H1 (cell line): ENCODE measurements around the gene CACNA1A. TPM values are rescaled to one million over a fixed set of nuclear protein-coding genes. Genes with fewer than 3 reads are reported as not detected.

Experiments used
- CTCF ChIA-PET: fragments of 300-600 bp; sonication (Branson Sonifier 250); formaldehyde crosslinking; loops from one replicate; lab custom pipeline; 2021; ENCODE audit not compliant: partially characterized antibody; lab: Charles Lee
- POLR2A ChIA-PET: fragments of 300-600 bp; sonication (Branson Sonifier 250); formaldehyde crosslinking; loops from one replicate; lab custom pipeline; 2021; ENCODE audit warnings: inconsistent platforms; ENCODE audit not compliant: partially characterized antibody; lab: Charles Lee
- DNase-seq, 2 experiments: peaks; one replicate each; pipeline versions ENCODE4 v3.0.0 to v3.0.0-alpha.2; 2010 to 2022; ENCODE audit warnings: low spot score in 2 of 2, low read depth in 1 of 2, mixed read lengths in 1 of 2
- FAIRE-seq: peaks from 2 replicates; lab custom pipeline; 2011; peaks lifted over from hg19 to GRCh38; lab: Jason Lieb, UNC
- H2AFZ ChIP-seq: 2 replicates; pipeline ENCODE4 v1.8.1; 2012; ENCODE audit warnings: low read length, inconsistent platforms
- H2AK5ac ChIP-seq: 2 replicates; pipeline ENCODE4 v1.6.1; 2013; ENCODE audit warnings: low read depth, low read length
- H2BK120ac ChIP-seq: replicated peaks from 2 replicates; pipeline ENCODE3; 2013; ENCODE audit warnings: low read depth, low read length, inconsistent platforms
- H2BK12ac ChIP-seq: 2 replicates; pipeline ENCODE4 v1.6.1; 2013; ENCODE audit warnings: low read depth, low read length
- H2BK15ac ChIP-seq: 2 replicates; pipeline ENCODE4 v1.6.1; 2013; ENCODE audit warnings: low read length
- H2BK20ac ChIP-seq: 2 replicates; pipeline ENCODE4 v1.6.1; 2013; ENCODE audit warnings: low read length
- H2BK5ac ChIP-seq: 2 replicates; pipeline ENCODE4 v1.6.1; 2013; ENCODE audit warnings: low read depth, low read length
- H3K14ac ChIP-seq: 2 replicates; pipeline ENCODE4 v1.6.1; 2013; ENCODE audit warnings: inconsistent platforms; ENCODE audit not compliant: insufficient read length
- H3K18ac ChIP-seq: 2 replicates; pipeline ENCODE4 v1.6.1; 2013; ENCODE audit warnings: low read length; ENCODE audit errors: extremely low read depth
- H3K23ac ChIP-seq: 2 replicates; pipeline ENCODE4 v1.6.1; 2013; ENCODE audit warnings: inconsistent platforms; ENCODE audit not compliant: insufficient read length
- H3K23me2 ChIP-seq: 2 replicates; pipeline ENCODE4 v1.6.1; 2013; ENCODE audit warnings: low read depth, low read length
- H3K27ac ChIP-seq: 2 replicates; pipeline ENCODE4 v1.6.1; 2011; ENCODE audit warnings: low read depth, low read length, inconsistent platforms
- H3K27me3 ChIP-seq, 4 experiments: replicated peaks in 1 of 4; 1 replicate in 1 of 4; 2 replicates in 3 of 4; pipeline versions ENCODE4 v1.6.1 to v1.8.1; 2011 to 2013; ENCODE audit warnings: low read length in 3 of 4, mild to moderate bottlenecking in 3 of 4, inconsistent platforms in 2 of 4, mixed read lengths in 2 of 4, moderate library complexity in 1 of 4; ENCODE audit not compliant: control insufficient read depth in 3 of 4, insufficient read depth in 3 of 4; ENCODE audit errors: extremely low read depth in 1 of 4
- H3K36me3 ChIP-seq, 4 experiments: 2 replicates each; pipeline versions ENCODE4 v1.6.1 to v1.8.1; 2011 to 2013; ENCODE audit warnings: mild to moderate bottlenecking in 4 of 4, low read length in 3 of 4, moderate library complexity in 2 of 4, control low read depth in 1 of 4, inconsistent platforms in 1 of 4; ENCODE audit not compliant: insufficient read depth in 4 of 4, control insufficient read depth in 2 of 4
- H3K4ac ChIP-seq: replicated peaks from 2 replicates; pipeline ENCODE3; 2013; ENCODE audit warnings: low read length, low read depth, mixed read lengths, inconsistent platforms; ENCODE audit not compliant: insufficient read length
- H3K4me1 ChIP-seq, 4 experiments: replicated peaks in 1 of 4; 1 replicate in 1 of 4; 2 replicates in 3 of 4; pipeline versions ENCODE4 v1.6.1 to v1.8.1; 2011 to 2013; ENCODE audit warnings: low read length in 3 of 4, inconsistent platforms in 2 of 4, mixed read lengths in 1 of 4; ENCODE audit not compliant: insufficient read depth in 4 of 4, control insufficient read depth in 3 of 4
- H3K4me2 ChIP-seq, 2 experiments: 2 replicates each; pipeline versions ENCODE4 v1.6.1 to v1.8.1; 2011 to 2013; ENCODE audit warnings: low read depth in 2 of 2, low read length in 2 of 2, control low read depth in 1 of 2, inconsistent platforms in 1 of 2, mild to moderate bottlenecking in 1 of 2; ENCODE audit not compliant: insufficient read depth in 1 of 2
- H3K4me3 ChIP-seq, 4 experiments: fragments of 200-600, 300-600 bp in 1 of 4; sonication (generic), shearing (Covaris generic), sonication (Bioruptor Twin) in 1 of 4; 2 replicates each; pipeline versions ENCODE4 v1.5.1 to v1.8.1; 2011 to 2016; ENCODE audit warnings: low read length in 4 of 4, low read depth in 3 of 4, control low read depth in 2 of 4, inconsistent platforms in 2 of 4, mild to moderate bottlenecking in 2 of 4, mixed read lengths in 1 of 4, moderate library complexity in 1 of 4; ENCODE audit not compliant: insufficient read depth in 2 of 4; ENCODE audit errors: extremely low read depth in 1 of 4
- H3K56ac ChIP-seq: replicated peaks from 2 replicates; pipeline ENCODE3; 2013; ENCODE audit warnings: low read depth, mild to moderate bottlenecking, mixed read lengths, low read length, inconsistent platforms; ENCODE audit not compliant: insufficient read length
- H3K79me1 ChIP-seq: 2 replicates; pipeline ENCODE4 v1.6.1; 2013; ENCODE audit warnings: low read depth, low read length, control low read depth
- H3K79me2 ChIP-seq, 2 experiments: 2 replicates each; pipeline versions ENCODE4 v1.6.1 to v1.8.1; 2012 to 2013; ENCODE audit warnings: low read length in 2 of 2, mild to moderate bottlenecking in 2 of 2, inconsistent platforms in 1 of 2; ENCODE audit not compliant: insufficient read depth in 2 of 2, control insufficient read depth in 1 of 2
- H3K9ac ChIP-seq, 4 experiments: replicated peaks in 1 of 4; 1 replicate in 1 of 4; 2 replicates in 3 of 4; pipeline versions ENCODE4 v1.6.1 to v1.8.1; 2011 to 2013; ENCODE audit warnings: low read depth in 3 of 4, low read length in 3 of 4, control low read depth in 2 of 4, mild to moderate bottlenecking in 2 of 4, moderate library complexity in 2 of 4, inconsistent platforms in 1 of 4; ENCODE audit errors: extremely low read depth in 1 of 4
- H3K9me3 ChIP-seq, 2 experiments: 2 replicates each; pipeline versions ENCODE4 v1.6.1 to v1.8.1; 2012 to 2013; ENCODE audit warnings: mild to moderate bottlenecking in 2 of 2, moderate library complexity in 2 of 2, control low read depth in 1 of 2, inconsistent platforms in 1 of 2, low read depth in 1 of 2, low read length in 1 of 2, mixed read lengths in 1 of 2; ENCODE audit not compliant: insufficient read depth in 2 of 2
- H4K20me1 ChIP-seq, 2 experiments: replicated peaks in 1 of 2; 2 replicates each; pipeline versions ENCODE3 to v1.8.1; 2011 to 2013; ENCODE audit warnings: inconsistent platforms in 2 of 2, low read length in 2 of 2, mild to moderate bottlenecking in 1 of 2; ENCODE audit not compliant: insufficient read depth in 2 of 2, control insufficient read depth in 1 of 2
- H4K5ac ChIP-seq: 2 replicates; pipeline ENCODE4 v1.6.1; 2013; ENCODE audit warnings: low read length, low read depth, mixed read lengths, inconsistent platforms; ENCODE audit not compliant: insufficient read length
- H4K8ac ChIP-seq: 2 replicates; pipeline ENCODE4 v1.8.0; 2013; ENCODE audit warnings: mild to moderate bottlenecking, moderate library complexity, low read length, inconsistent platforms; ENCODE audit not compliant: insufficient read depth; ENCODE audit errors: extremely low read depth
- H4K91ac ChIP-seq: replicated peaks from 2 replicates; pipeline ENCODE3; 2013; ENCODE audit warnings: low read length, mixed read lengths, inconsistent platforms; ENCODE audit not compliant: insufficient read length
- BACH1 ChIP-seq: IDR thresholded peaks from 2 replicates; pipeline ENCODE4 v1.6.1; 2012; ENCODE audit warnings: low read length, improper control_type of control experiment
- CEBPB ChIP-seq: IDR thresholded peaks from 2 replicates; pipeline ENCODE4 v1.6.1; 2012; ENCODE audit warnings: low read depth, low read length
- GABPA ChIP-seq: IDR thresholded peaks from 2 replicates; pipeline ENCODE4 v1.6.1; 2011; ENCODE audit warnings: mild to moderate bottlenecking, low read length, moderate library complexity, borderline replicate concordance; ENCODE audit not compliant: insufficient read depth
- MAFK ChIP-seq: IDR thresholded peaks from 2 replicates; pipeline ENCODE4 v1.6.1; 2012; ENCODE audit warnings: low read depth, mild to moderate bottlenecking, improper control_type of control experiment, low read length
- SIN3A ChIP-seq, 2 experiments: IDR thresholded peaks in 1 of 2; conservative IDR thresholded peaks in 1 of 2; 2 replicates each; pipeline ENCODE4 v1.6.1; 2011 to 2012; ENCODE audit warnings: low read length in 2 of 2, improper control_type of control experiment in 1 of 2, low read depth in 1 of 2, mild to moderate bottlenecking in 1 of 2
- SIX5 ChIP-seq: IDR thresholded peaks from 2 replicates; pipeline ENCODE4 v1.6.1; 2011; ENCODE audit warnings: mild to moderate bottlenecking, low read depth, low read length
- polyA plus RNA-seq, 7 experiments: library from polyadenylated mRNA; depleted of rRNA in 3 of 7; stranded (reverse) in 5 of 7; unstranded in 2 of 7; fragments of >200 nt in 5 of 7; fragments of 200-250 nt in 2 of 7; gene quantifications; 1 replicate in 5 of 7; 2 replicates in 1 of 7; 4 replicates in 1 of 7; pipeline versions ENCODE4 v1.2.1 to v1.2.3, GENCODE V29; 2011 to 2013; ENCODE audit warnings: missing spikeins in 2 of 7, mixed read lengths in 2 of 7
- total RNA-seq: library from RNA; stranded (reverse); fragmentation: NEBNext Ultra II Directional; extraction: Animal tissue kit (Norgen Biotek cat#: 25700); gene quantifications from 2 replicates; pipeline ENCODE4 v1.2.1, GENCODE V29; 2021
- TF ChIP-seq, protein P1 (sequence below): IDR thresholded peaks from 2 replicates; pipeline ENCODE4 v1.6.1; 2011; ENCODE audit warnings: low read length, improper control_type of control experiment

The CACNA1A gene
- total and polyA plus RNA-seq, 2 of the 8 experiments (the other 6 are each of a cell fraction or from before 2014, with no cell fraction given) = 10.7 to 25.3 TPM

DNA sequence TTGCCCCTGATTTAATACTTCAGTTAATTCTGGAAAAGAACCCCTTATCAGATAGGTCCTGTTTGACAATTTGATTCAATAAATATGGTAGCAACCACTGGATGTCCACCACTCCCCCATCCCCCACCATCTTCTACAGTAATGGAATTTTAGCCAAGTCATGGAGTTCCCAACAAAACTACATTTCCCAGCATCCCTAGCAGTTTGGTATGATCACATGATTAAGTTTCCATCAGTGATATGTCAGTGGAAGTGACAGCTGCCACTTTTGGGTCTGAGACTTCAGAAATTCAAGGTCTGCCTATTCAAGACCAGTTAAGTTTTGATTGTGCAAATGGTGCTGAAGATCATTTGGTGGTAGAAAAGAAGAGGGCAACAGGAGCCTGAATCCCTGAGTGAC, 85.5 kb downstream of the CACNA1A start:
- Histone ChIP-seq H3K18ac (no peak overlapping the region), H3K56ac (no peak overlapping the region), H3K4me2 (no peak overlapping the region), H4K20me1 (peaks cover 0 to 3% of the 10 kb centered on the region in 2 experiments), H3K14ac (no peak overlapping the region), H2BK120ac (no peak overlapping the region), H2BK12ac (no peak overlapping the region), H2AFZ (no peak overlapping the region), H3K79me2 (no peaks in the 10 kb centered on the region), H3K4ac (no peak overlapping the region), H3K27me3 (no peaks in the 10 kb centered on the region), H2BK5ac (no peak overlapping the region; the same call in 1 of the 2 replicates), H4K91ac (no peak overlapping the region), H3K79me1 (no peaks in the 10 kb centered on the region; the same call in 1 of the 2 replicates), H2BK20ac (no peak overlapping the region), H3K9me3 (peaks cover 12 to 16% of the 10 kb centered on the region in 2 experiments), H2AK5ac (no peak overlapping the region), H2BK15ac (no peak overlapping the region), H3K27ac (no peak overlapping the region), H3K9ac (no peak overlapping the region), H3K4me3 (no peak overlapping the region), H4K5ac (no peak overlapping the region), H4K8ac (no peak overlapping the region), H3K23ac (no peak overlapping the region), H3K4me1 (no peaks in the 10 kb centered on the region), H3K23me2 (no peaks in the 10 kb centered on the region), H3K36me3 (peaks cover 0 to 5% (median 0%) of the 10 kb centered on the region in 4 experiments; a peak in 2 of 8 replicates)
- POLR2A ChIA-PET = no interaction called here
- TF ChIP-seq, protein P1, sequence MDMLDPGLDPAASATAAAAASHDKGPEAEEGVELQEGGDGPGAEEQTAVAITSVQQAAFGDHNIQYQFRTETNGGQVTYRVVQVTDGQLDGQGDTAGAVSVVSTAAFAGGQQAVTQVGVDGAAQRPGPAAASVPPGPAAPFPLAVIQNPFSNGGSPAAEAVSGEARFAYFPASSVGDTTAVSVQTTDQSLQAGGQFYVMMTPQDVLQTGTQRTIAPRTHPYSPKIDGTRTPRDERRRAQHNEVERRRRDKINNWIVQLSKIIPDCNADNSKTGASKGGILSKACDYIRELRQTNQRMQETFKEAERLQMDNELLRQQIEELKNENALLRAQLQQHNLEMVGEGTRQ = peak; percentile 58
- 0 out of 2 replicates have a peak, but pooled peaks have one; percentile 33 for TF ChIP-seq BACH1
- no peak for TF ChIP-seq GABPA
- TF ChIP-seq SIN3A (conservative IDR thresholded peaks at IDR 0.05 in 1 of 2, IDR thresholded peaks at IDR 0.05 in 1 of 2; ENCODE audit: low read depth in 1 of 2, low read length in 2 of 2) = 0 out of 4 replicates have a peak, but pooled peaks of 1 of the 2 experiments have one; percentile 46
- TF ChIP-seq SIX5 = peak; percentile 61
- TF ChIP-seq MAFK = peak; percentile 88
- no peak for TF ChIP-seq CEBPB
- FAIRE-seq (no peak), DNase-seq (no peak)
- CTCF ChIA-PET = interaction anchor here (0.6 to 1.1 kb wide), 3 partner anchors 10 to 312 kb away, joined by 3 read pairs; no protein-coding TSS in a partner anchor
